IPS-20b (cell line): ENCODE data around the gene PXT1.
"Not testable (repeated sequence)": the region's sequence is repeated elsewhere in the genome, so short reads cannot be mapped to it uniquely, and the experiment has no call there.

ENCODE experiments used
- H3K27ac ChIP-seq: one replicate; pipeline ENCODE4 v1.5.1; 2013; ENCODE audit warnings: low read length
- H3K27me3 ChIP-seq: 2 replicates; pipeline ENCODE4 v1.6.1; 2013; ENCODE audit warnings: mild to moderate bottlenecking, low read length, inconsistent platforms; ENCODE audit not compliant: insufficient read depth
- H3K36me3 ChIP-seq: 2 replicates; pipeline ENCODE4 v1.6.1; 2013; ENCODE audit warnings: low read depth, mild to moderate bottlenecking, inconsistent platforms, low read length, moderate library complexity; ENCODE audit not compliant: insufficient read depth
- H3K4me1 ChIP-seq: 2 replicates; pipeline ENCODE4 v1.6.1; 2013; ENCODE audit warnings: mild to moderate bottlenecking, control low read depth, inconsistent platforms, low read length, moderate library complexity; ENCODE audit not compliant: insufficient read depth
- H3K4me3 ChIP-seq: 2 replicates; pipeline ENCODE4 v1.5.1; 2013; ENCODE audit warnings: mild to moderate bottlenecking, low read length, inconsistent platforms
- H3K9ac ChIP-seq: 2 replicates; pipeline ENCODE4 v1.6.1; 2013; ENCODE audit warnings: low read depth, mild to moderate bottlenecking, inconsistent platforms, low read length, moderate library complexity
- H3K9me3 ChIP-seq: 2 replicates; pipeline ENCODE4 v1.6.1; 2013; ENCODE audit warnings: mild to moderate bottlenecking, low read depth, low read length, inconsistent platforms; ENCODE audit not compliant: insufficient read depth

PXT1 gene, protein sequence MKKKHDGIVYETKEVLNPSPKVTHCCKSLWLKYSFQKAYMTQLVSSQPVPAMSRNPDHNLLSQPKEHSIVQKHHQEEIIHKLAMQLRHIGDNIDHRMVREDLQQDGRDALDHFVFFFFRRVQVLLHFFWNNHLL

GRCh38 chr6:36442671-36443470 lies at the start of gene PXT1, which contains the start of gene KCTD20:
Gene PXT1, minus strand, starts transcription at chr6:36442854. Its CDS starts 16,772 bp downstream, at chr6:36426082.
Gene KCTD20, plus strand, starts transcription at chr6:36443000. Its CDS starts 27,098 bp downstream, at chr6:36470098.
- H3K4me1 ChIP-seq, result peaks cover 16% of the 10 kb centered on the region
- no peaks in the 10 kb centered on the region for H3K9me3 ChIP-seq
- H3K27me3 ChIP-seq, result no peaks in the 10 kb centered on the region
- peak within 1 kb of the TSS; percentile 92 for H3K4me3 ChIP-seq
- H3K36me3 ChIP-seq, result no peaks in the 10 kb centered on the region
- H3K27ac ChIP-seq, result no peak within 1 kb of the TSS
- peak within 1 kb of the TSS; percentile 90 for H3K9ac ChIP-seq

DNA sequence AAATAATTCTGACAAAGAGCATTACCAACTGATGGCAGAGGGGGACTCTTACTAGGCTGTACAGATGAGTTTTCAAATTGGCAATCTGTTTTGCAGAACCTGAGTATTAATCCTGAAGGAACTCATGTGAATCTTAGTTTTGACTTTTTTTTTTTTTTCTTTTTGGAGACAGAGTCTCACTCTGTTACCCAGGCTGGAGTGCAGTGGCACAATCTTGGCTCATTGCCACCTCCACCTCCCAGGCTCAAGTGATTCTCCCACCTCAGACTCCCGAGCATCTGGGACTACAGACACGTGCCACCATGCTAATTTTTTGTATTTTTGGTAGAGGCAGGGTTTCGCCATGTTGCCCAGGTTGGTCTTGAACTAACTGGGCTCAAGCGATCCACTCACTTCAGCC lies 49.4 kb upstream of the PXT1 start:
- Histone ChIP-seq H3K27me3 (no peaks in the 10 kb centered on the region), H3K36me3 (peaks cover 58% of the 10 kb centered on the region), H3K4me1 (peaks cover 12% of the 10 kb centered on the region), H3K9ac (no peak overlapping the region), H3K9me3 (no peaks in the 10 kb centered on the region), H3K27ac (no peak overlapping the region), H3K4me3 (no peak overlapping the region)

DNA sequence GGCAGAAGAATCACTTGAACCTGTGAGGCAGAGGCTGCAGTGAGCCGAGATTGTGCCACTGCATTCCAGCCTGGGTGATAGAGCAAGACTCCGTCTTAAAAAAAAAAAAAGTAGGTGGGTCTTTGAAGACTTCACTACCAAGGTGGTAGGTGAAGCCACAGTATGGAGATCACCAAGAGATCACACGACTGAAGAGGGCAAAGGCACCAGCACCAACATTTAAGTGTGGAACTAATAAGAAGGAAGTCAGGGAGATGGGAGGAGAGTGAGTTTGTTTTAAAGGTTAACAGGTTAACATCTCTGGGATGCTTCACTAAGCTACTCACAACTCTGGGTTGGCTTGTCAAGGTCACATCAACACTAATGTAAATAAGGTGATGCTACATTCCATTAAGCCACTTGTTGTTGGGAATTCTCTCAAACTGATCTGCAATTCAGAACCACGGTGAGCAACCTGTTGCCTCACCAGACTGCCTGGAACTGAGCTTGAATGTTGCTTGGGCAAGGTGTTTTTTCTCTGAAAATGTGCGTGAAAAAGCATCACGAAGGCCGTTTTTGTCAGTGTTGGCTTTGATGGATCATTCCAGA lies 48.8 kb upstream of the PXT1 start:
- Histone ChIP-seq H3K27me3 (no peaks in the 10 kb centered on the region), H3K9ac (no peak overlapping the region), H3K36me3 (peaks cover 58% of the 10 kb centered on the region), H3K9me3 (no peaks in the 10 kb centered on the region), H3K27ac (no peak overlapping the region), H3K4me1 (peaks cover 12% of the 10 kb centered on the region), H3K4me3 (no peak overlapping the region)

GRCh38 chr6:36489426-36489825 lies 46.8 kb upstream of the PXT1 start:
- Histone ChIP-seq H3K4me3 (no peak overlapping the region), H3K27me3 (no peaks in the 10 kb centered on the region), H3K36me3 (peaks cover 53% of the 10 kb centered on the region), H3K9me3 (no peaks in the 10 kb centered on the region), H3K9ac (no peak overlapping the region), H3K27ac (no peak overlapping the region), H3K4me1 (peaks cover 12% of the 10 kb centered on the region)

- Histone ChIP-seq H3K9me3 (no peaks in the 10 kb centered on the region), H3K27ac (no peak overlapping the region), H3K4me1 (peaks cover 5% of the 10 kb centered on the region; the same call in 1 of the 2 replicates), H3K9ac (no peak overlapping the region), H3K36me3 (peaks cover 47% of the 10 kb centered on the region), H3K4me3 (no peak overlapping the region), H3K27me3 (no peaks in the 10 kb centered on the region)
These were observed 45.6 kb upstream of the PXT1 start for GRCh38 chr6:36488221-36488620.

- no peaks in the 10 kb centered on the region for H3K9me3 ChIP-seq
- no peak overlapping the region for H3K27ac ChIP-seq
- H3K27me3 ChIP-seq, result no peaks in the 10 kb centered on the region
- H3K4me1 ChIP-seq, result peaks cover 4% of the 10 kb centered on the region; the same call in 1 of the 2 replicates
- peaks cover 47% of the 10 kb centered on the region for H3K36me3 ChIP-seq
- no peak overlapping the region for H3K4me3 ChIP-seq
- no peak overlapping the region for H3K9ac ChIP-seq
These were observed 45.0 kb upstream of the PXT1 start for GRCh38 chr6:36487698-36488097.

- Histone ChIP-seq H3K27me3 (no peaks in the 10 kb centered on the region), H3K36me3 (peaks cover 61% of the 10 kb centered on the region), H3K4me3 (no peak overlapping the region), H3K4me1 (no peaks in the 10 kb centered on the region), H3K9ac (no peak overlapping the region), H3K27ac (no peak overlapping the region), H3K9me3 (no peaks in the 10 kb centered on the region)
These were observed 42.1 kb upstream of the PXT1 start for GRCh38 chr6:36484736-36485135.

- H3K27ac ChIP-seq, H3K4me1 ChIP-seq, H3K9me3 ChIP-seq, H3K4me3 ChIP-seq, H3K9ac ChIP-seq, H3K27me3 ChIP-seq: not testable (repeated sequence)
- peaks cover 60% of the 10 kb centered on the region for H3K36me3 ChIP-seq
These were observed 40.7 kb upstream of the PXT1 start for GRCh38 chr6:36483326-36483725.

DNA sequence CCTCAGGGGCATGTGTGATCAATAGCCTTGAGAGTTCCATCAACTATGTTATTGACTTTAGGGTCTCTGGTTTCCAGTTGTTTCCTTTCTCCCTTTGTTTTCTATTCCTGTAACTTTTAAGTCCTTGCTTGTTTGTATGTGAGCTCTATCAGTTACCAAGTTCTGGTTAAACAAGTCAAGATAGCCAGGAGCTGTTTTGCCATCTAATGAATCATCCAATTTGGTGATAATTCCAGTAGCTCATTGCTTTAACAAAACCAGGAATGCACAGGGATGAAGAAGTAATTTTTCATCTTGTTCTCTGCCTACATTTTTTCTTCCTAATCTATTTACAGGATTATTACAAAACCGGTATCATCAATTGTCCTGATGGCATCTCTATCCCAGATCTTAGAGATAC lies 36.6 kb upstream of the PXT1 start:
- H3K27ac ChIP-seq, result no peak overlapping the region
- H3K36me3 ChIP-seq, result peaks cover 36% of the 10 kb centered on the region
- H3K4me1 ChIP-seq, result no peaks in the 10 kb centered on the region
- no peak overlapping the region for H3K4me3 ChIP-seq
- H3K9me3 ChIP-seq, result no peaks in the 10 kb centered on the region
- no peaks in the 10 kb centered on the region for H3K27me3 ChIP-seq
- H3K9ac ChIP-seq, result no peak overlapping the region

DNA sequence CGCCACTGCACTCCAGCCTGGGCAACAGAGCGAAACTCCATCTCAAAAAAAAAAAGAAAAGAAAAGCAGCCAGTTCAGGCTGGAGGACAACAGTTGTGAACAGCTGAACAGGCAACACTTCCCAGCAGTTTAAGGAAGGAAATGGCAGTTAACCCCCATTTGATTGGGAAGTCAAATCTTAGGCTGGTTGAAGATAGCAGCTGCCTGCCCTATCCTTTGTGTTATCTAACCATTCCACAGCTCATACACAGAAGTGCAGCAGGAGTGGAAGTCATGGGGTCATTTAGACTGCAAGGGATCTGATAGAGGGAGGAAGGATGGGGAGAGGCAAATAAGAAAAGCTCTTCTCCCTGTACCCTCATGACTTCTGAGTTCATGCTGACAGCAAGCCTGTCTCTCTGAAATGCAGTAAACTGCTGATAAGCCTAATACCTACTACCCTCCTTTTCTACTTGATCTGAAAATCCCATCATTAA lies 35.4 kb upstream of the PXT1 start:
- Histone ChIP-seq H3K27me3 (no peaks in the 10 kb centered on the region), H3K9me3 (no peaks in the 10 kb centered on the region), H3K36me3 (peaks cover 36% of the 10 kb centered on the region), H3K9ac (no peak overlapping the region), H3K4me3 (no peak overlapping the region), H3K27ac (no peak overlapping the region), H3K4me1 (no peaks in the 10 kb centered on the region)

DNA sequence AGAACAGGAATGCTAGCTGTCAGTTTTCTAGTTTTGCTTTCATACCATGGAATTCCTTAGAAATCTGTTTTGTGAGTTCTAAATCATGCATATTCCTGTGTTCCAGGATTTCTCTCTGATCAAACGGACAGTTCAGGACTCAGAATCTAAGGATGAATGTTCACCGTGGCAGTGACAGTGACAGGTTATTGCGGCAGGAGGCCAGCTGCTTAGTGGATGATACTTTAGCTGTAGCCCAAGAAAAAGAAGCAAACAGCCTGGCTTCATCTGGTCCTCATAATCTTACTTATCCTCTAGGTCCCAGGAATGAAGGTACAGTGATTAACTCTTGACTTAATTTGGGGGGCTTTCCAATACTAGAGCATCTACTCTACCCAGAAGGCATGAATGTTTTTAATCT lies 27.3 kb upstream of the PXT1 start:
- H3K27ac ChIP-seq, result no peak overlapping the region
- no peaks in the 10 kb centered on the region for H3K27me3 ChIP-seq
- H3K4me3 ChIP-seq, result no peak overlapping the region
- peaks cover 20% of the 10 kb centered on the region; the same call in 1 of the 2 replicates for H3K36me3 ChIP-seq
- no peak overlapping the region for H3K9ac ChIP-seq
- H3K9me3 ChIP-seq, result no peaks in the 10 kb centered on the region
- H3K4me1 ChIP-seq, result no peaks in the 10 kb centered on the region
